Mesothelial cell of epicardium (in vitro differentiated cells): ENCODE measurements around the gene SCEL. TPM values are rescaled to one million over a fixed set of nuclear protein-coding genes. Genes with fewer than 3 reads are reported as not detected.
A peak's percentile ranks its signal among the peaks of the same experiment; 100 is the strongest.

Experiments used
- DNase-seq, 2 experiments: peaks; one replicate each; pipeline ENCODE4 v3.0.0; 2021; ENCODE audit warnings: low spot score in 2 of 2; ENCODE audit not compliant: unreplicated experiment in 2 of 2
- H3K27ac Mint-ChIP-seq: 2 replicates; pipeline ENCODE4 v1.8.0; 2021; ENCODE audit warnings: mixed read lengths
- H3K27me3 Mint-ChIP-seq: 2 replicates; pipeline ENCODE4 v1.8.0; 2021; ENCODE audit warnings: low read depth, mixed read lengths
- H3K36me3 Mint-ChIP-seq: 2 replicates; pipeline ENCODE4 v1.8.0; 2021; ENCODE audit warnings: mixed read lengths
- H3K4me1 Mint-ChIP-seq: 2 replicates; pipeline ENCODE4 v1.8.0; 2021; ENCODE audit warnings: mixed read lengths
- H3K4me3 Mint-ChIP-seq: 2 replicates; pipeline ENCODE4 v1.8.0; 2021; ENCODE audit warnings: mild to moderate bottlenecking, moderate library complexity, mixed read lengths
- H3K9me3 Mint-ChIP-seq: 2 replicates; pipeline ENCODE4 v1.8.0; 2021; ENCODE audit warnings: mixed read lengths
- CTCF ChIP-seq: fragments of 200-600 bp; sonication (generic); IDR thresholded peaks from one replicate; pipeline ENCODE4 v1.5.0; 2021; ENCODE audit warnings: antibody characterized with exemption; ENCODE audit not compliant: unreplicated experiment
- total RNA-seq: library from RNA; stranded (reverse); gene quantifications from 3 replicates; pipeline ENCODE4 v1.2.1, GENCODE V29; 2021

The SCEL gene
- total RNA-seq, 1 donor from 2014 or later, result not detected

DNA sequence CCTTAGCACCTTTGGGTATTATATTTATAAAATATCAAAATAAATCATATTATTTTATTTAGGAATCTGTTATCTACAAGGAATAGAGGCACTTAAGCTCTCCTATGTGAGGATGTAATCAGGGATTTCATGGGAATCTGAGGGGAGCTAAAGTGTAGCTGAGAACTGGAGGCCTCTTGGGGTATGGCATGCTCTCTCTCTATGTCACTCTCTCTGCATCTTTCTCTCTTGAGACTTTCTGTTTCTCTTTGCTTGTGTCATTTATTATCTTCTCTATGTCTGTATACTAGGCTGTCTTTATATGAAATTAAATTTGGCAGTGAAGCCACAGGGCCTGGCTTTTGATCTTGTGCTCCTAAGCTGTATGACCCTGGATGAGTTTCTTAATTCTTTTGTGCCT lies 37.7 kb upstream of the SCEL start:
- H3K36me3 Mint-ChIP-seq, result no peaks in the 10 kb centered on the region
- DNase-seq, result no peak
- H3K4me1 Mint-ChIP-seq, result peaks cover 26% of the 10 kb centered on the region
- TF ChIP-seq CTCF, result no peak
- H3K9me3 Mint-ChIP-seq, result no peaks in the 10 kb centered on the region
- no peak overlapping the region for H3K27ac Mint-ChIP-seq
- H3K4me3 Mint-ChIP-seq, result no peak overlapping the region
- H3K27me3 Mint-ChIP-seq, result peaks cover 4% of the 10 kb centered on the region

DNA sequence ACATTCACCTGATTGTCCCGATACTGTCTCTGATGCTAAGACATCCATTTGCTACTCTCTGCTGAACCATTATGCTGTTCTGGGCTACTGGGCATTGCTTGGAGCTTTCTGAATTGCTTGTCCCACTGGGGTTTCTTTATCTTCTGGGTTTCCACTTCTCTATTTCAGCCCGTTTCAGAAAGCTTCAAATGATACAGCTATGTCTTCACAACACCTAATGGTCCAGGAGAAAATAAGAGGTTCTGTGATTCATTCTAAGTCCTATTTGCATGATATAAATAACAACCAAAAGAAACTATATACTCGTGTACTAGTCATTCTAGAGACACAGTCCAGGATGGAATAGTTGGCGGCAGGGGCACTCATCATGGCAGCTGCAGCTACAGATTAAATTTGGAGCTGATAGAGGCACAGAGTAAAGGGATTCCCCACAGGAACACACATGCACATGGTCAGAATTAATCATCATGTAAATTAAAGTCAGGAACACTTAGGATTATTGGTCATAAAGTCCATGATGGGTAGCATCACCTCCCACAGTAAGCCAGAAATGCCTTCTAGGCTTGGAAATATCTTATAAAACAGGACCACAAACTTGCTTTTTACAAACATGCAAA lies 33.3 kb upstream of the SCEL start:
- Mint-ChIP-seq H3K36me3 (no peaks in the 10 kb centered on the region), H3K9me3 (no peaks in the 10 kb centered on the region), H3K27me3 (peaks cover 4% of the 10 kb centered on the region), H3K4me3 (no peak overlapping the region), H3K4me1 (peaks cover 21% of the 10 kb centered on the region), H3K27ac (no peak overlapping the region)
- no peak for TF ChIP-seq CTCF
- no peak for DNase-seq

DNA sequence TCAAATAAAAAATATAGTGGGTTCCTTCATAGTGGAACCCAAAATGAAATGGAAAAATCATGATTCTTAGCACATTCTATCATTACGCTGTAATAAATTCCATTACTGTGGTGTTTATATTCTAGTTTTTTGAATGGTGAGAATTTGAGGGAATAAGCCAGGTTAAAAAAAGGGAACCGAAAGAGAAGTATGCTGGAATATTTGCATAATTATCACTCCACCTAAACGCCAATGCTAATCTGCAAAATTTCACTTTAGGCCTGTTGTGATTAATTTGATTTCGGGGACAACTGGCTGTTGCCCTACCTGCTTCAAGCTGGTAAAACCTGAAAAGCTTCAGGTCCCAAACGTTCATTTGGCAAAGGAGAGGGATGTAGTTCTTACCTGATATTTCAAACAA lies 32.1 kb upstream of the SCEL start:
- Mint-ChIP-seq H3K4me1 (peaks cover 22% of the 10 kb centered on the region), H3K27ac (no peak overlapping the region), H3K36me3 (no peaks in the 10 kb centered on the region), H3K9me3 (no peaks in the 10 kb centered on the region), H3K27me3 (peaks cover 4% of the 10 kb centered on the region), H3K4me3 (no peak overlapping the region)
- no peak for DNase-seq
- TF ChIP-seq CTCF, result no peak

- H3K27ac Mint-ChIP-seq, result no peak overlapping the region
- no peaks in the 10 kb centered on the region for H3K9me3 Mint-ChIP-seq
- no peaks in the 10 kb centered on the region for H3K36me3 Mint-ChIP-seq
- H3K27me3 Mint-ChIP-seq, result peaks cover 4% of the 10 kb centered on the region
- H3K4me3 Mint-ChIP-seq, result no peak overlapping the region
- DNase-seq, result no peak
- peaks cover 29% of the 10 kb centered on the region for H3K4me1 Mint-ChIP-seq
- peak; percentile 29 for TF ChIP-seq CTCF
These were observed 28.6 kb upstream of the SCEL start for GRCh38 chr13:77506874-77507273.

- Mint-ChIP-seq H3K36me3 (no peaks in the 10 kb centered on the region), H3K9me3 (no peaks in the 10 kb centered on the region), H3K4me3 (no peak overlapping the region), H3K4me1 (peaks cover 29% of the 10 kb centered on the region), H3K27ac (peak overlapping the region; percentile 40), H3K27me3 (no peaks in the 10 kb centered on the region)
- TF ChIP-seq CTCF, result no peak
- no peak for DNase-seq
These were observed 27.4 kb upstream of the SCEL start for GRCh38 chr13:77507931-77508776.
